Keratinocyte (primary cell): Measurements from ENCODE around the gene ARMC9.

Experiments
- CTCF ChIP-seq, 3 experiments: IDR thresholded peaks in 1 of 3; conservative IDR thresholded peaks in 1 of 3; optimal IDR thresholded peaks in 1 of 3; 2 replicates in 2 of 3; 3 replicates in 1 of 3; pipeline versions ENCODE3 to v1.5.1; 2011; ENCODE audit warnings: low read length in 3 of 3, mild to moderate bottlenecking in 3 of 3, moderate library complexity in 2 of 3, control low read depth in 1 of 3, inconsistent platforms in 1 of 3; ENCODE audit not compliant: insufficient read depth in 2 of 3; ENCODE audit errors: extremely low read depth in 1 of 3
- EZH2 ChIP-seq: IDR thresholded peaks from one replicate; pipeline ENCODE4 v1.6.1; 2012; ENCODE audit warnings: inconsistent platforms, mild to moderate bottlenecking, low read length, moderate library complexity

GRCh38 chr2:231418820-231419640, 220.6 kb downstream of the ARMC9 start:
- TF ChIP-seq CTCF (optimal IDR thresholded peaks at IDR 0.05 in 1 of 3, IDR thresholded peaks at IDR 0.05 in 1 of 3, conservative IDR thresholded peaks at IDR 0.05 in 1 of 3; ENCODE audit: extremely low read depth in 1 of 3, insufficient read depth in 2 of 3, low read length in 3 of 3) = no peak
- TF ChIP-seq EZH2 = no peak
